ENCODE measurements around the gene MRPL1.

The MRPL1 gene

GRCh38 chr4:77893451-77893850 lies 30.8 kb downstream of the MRPL1 start:
- in situ Hi-C loops (cut with MboI; ENCODE audit: low pct_unique_long_range_greater_than_20kb, low sequenced_read_pairs, unreplicated experiment), result no loop called here
- no peak for DNase-seq (ENCODE audit: low spot score)

GRCh38 chr4:77899607-77900006 lies 37.0 kb downstream of the MRPL1 start:
- in situ Hi-C loops (cut with MboI; ENCODE audit: low pct_unique_long_range_greater_than_20kb, low sequenced_read_pairs, unreplicated experiment), result no loop called here
- DNase-seq (ENCODE audit: low spot score), result no peak
- TF ChIP-seq, protein P1, sequence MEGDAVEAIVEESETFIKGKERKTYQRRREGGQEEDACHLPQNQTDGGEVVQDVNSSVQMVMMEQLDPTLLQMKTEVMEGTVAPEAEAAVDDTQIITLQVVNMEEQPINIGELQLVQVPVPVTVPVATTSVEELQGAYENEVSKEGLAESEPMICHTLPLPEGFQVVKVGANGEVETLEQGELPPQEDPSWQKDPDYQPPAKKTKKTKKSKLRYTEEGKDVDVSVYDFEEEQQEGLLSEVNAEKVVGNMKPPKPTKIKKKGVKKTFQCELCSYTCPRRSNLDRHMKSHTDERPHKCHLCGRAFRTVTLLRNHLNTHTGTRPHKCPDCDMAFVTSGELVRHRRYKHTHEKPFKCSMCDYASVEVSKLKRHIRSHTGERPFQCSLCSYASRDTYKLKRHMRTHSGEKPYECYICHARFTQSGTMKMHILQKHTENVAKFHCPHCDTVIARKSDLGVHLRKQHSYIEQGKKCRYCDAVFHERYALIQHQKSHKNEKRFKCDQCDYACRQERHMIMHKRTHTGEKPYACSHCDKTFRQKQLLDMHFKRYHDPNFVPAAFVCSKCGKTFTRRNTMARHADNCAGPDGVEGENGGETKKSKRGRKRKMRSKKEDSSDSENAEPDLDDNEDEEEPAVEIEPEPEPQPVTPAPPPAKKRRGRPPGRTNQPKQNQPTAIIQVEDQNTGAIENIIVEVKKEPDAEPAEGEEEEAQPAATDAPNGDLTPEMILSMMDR (IDR thresholded peaks at IDR 0.05; ENCODE audit: extremely low read depth, insufficient read depth, missing control alignments), result no peak

More at GRCh38 chr4:77893451-77893850, 30.8 kb downstream of the MRPL1 start:
- TF ChIP-seq, protein P1 (IDR thresholded peaks at IDR 0.05; ENCODE audit: extremely low read depth, insufficient read depth, missing control alignments), result no peak

- TF ChIP-seq, protein P1 (IDR thresholded peaks at IDR 0.05; ENCODE audit: extremely low read depth, insufficient read depth, missing control alignments), result no peak
- DNase-seq (ENCODE audit: low spot score), result no peak
- in situ Hi-C loops (cut with MboI; ENCODE audit: low pct_unique_long_range_greater_than_20kb, low sequenced_read_pairs, unreplicated experiment), result no loop called here
These were observed 40.6 kb downstream of the MRPL1 start for GRCh38 chr4:77903186-77903585.

- in situ Hi-C loops (cut with MboI; ENCODE audit: low pct_unique_long_range_greater_than_20kb, low sequenced_read_pairs, unreplicated experiment), result no loop called here
- DNase-seq (ENCODE audit: low spot score), result no peak
- TF ChIP-seq, protein P1 (IDR thresholded peaks at IDR 0.05; ENCODE audit: extremely low read depth, insufficient read depth, missing control alignments), result no peak
These were observed 43.1 kb downstream of the MRPL1 start for GRCh38 chr4:77905651-77906263.

DNA sequence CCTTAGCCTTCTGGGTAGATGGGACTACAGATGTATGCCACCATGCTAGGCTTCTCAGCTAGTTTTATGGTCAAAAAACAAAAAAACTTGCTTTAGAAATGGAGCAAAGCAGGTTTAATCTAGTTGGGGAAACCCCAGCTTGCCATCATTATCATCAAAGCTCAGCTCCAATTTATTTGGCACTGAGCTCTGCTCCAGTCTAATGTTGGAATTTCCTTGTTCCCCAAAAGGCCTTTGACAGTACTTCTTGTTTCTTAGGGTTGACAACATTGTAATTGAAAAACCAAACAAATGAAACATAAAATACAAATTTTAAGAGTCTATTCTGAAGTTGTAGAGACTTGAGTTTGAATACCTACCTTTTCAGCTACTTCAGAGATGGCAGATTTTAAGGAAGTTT lies 48.0 kb downstream of the MRPL1 start:
- TF ChIP-seq, protein P1 (IDR thresholded peaks at IDR 0.05; ENCODE audit: extremely low read depth, insufficient read depth, missing control alignments), result no peak
- in situ Hi-C loops (cut with MboI; ENCODE audit: low pct_unique_long_range_greater_than_20kb, low sequenced_read_pairs, unreplicated experiment), result no loop called here
- no peak for DNase-seq (ENCODE audit: low spot score)

GRCh38 chr4:77911091-77911490 lies 48.5 kb downstream of the MRPL1 start:
- in situ Hi-C loops (cut with MboI; ENCODE audit: low pct_unique_long_range_greater_than_20kb, low sequenced_read_pairs, unreplicated experiment), result no loop called here
- TF ChIP-seq, protein P1 (IDR thresholded peaks at IDR 0.05; ENCODE audit: extremely low read depth, insufficient read depth, missing control alignments), result no peak
- no peak for DNase-seq (ENCODE audit: low spot score)

Data from GM13977 (cell line).